ENCODE measurements around the gene UBE2E2. TPM values are rescaled to one million over a fixed set of nuclear protein-coding genes. Genes with fewer than 3 reads are reported as not detected.

Gene UBE2E2
- total RNA-seq, 1 experiment from 2014 or later = 54.9 TPM

GRCh38 chr3:23342343-23342742 is 139.2 kb downstream of the UBE2E2 start (continued):
- no peak for TF ChIP-seq ARID4B (CRISPR knock-in tag; IDR thresholded peaks at IDR 0.05; ENCODE audit: borderline replicate concordance)
- TF ChIP-seq NR2C2 (CRISPR knock-in tag; IDR thresholded peaks at IDR 0.05) = no peak
- no peak for TF ChIP-seq IRF2 (CRISPR knock-in tag; IDR thresholded peaks at IDR 0.05; ENCODE audit: borderline replicate concordance, low read depth)
- TF ChIP-seq FOXK1 (CRISPR knock-in tag; IDR thresholded peaks at IDR 0.05) = no peak
- TF ChIP-seq CBFB (CRISPR knock-in tag; IDR thresholded peaks at IDR 0.05; ENCODE audit: low read depth) = no peak
- no peak for TF ChIP-seq MXD4 (CRISPR knock-in tag; IDR thresholded peaks at IDR 0.05; ENCODE audit: borderline replicate concordance)
- TF ChIP-seq ZNF396 (CRISPR knock-in tag; IDR thresholded peaks at IDR 0.05; ENCODE audit: borderline replicate concordance) = no peak
- no peak for TF ChIP-seq ZNF219 (CRISPR knock-in tag; IDR thresholded peaks at IDR 0.05; ENCODE audit: borderline replicate concordance)
- TF ChIP-seq, protein P1, sequence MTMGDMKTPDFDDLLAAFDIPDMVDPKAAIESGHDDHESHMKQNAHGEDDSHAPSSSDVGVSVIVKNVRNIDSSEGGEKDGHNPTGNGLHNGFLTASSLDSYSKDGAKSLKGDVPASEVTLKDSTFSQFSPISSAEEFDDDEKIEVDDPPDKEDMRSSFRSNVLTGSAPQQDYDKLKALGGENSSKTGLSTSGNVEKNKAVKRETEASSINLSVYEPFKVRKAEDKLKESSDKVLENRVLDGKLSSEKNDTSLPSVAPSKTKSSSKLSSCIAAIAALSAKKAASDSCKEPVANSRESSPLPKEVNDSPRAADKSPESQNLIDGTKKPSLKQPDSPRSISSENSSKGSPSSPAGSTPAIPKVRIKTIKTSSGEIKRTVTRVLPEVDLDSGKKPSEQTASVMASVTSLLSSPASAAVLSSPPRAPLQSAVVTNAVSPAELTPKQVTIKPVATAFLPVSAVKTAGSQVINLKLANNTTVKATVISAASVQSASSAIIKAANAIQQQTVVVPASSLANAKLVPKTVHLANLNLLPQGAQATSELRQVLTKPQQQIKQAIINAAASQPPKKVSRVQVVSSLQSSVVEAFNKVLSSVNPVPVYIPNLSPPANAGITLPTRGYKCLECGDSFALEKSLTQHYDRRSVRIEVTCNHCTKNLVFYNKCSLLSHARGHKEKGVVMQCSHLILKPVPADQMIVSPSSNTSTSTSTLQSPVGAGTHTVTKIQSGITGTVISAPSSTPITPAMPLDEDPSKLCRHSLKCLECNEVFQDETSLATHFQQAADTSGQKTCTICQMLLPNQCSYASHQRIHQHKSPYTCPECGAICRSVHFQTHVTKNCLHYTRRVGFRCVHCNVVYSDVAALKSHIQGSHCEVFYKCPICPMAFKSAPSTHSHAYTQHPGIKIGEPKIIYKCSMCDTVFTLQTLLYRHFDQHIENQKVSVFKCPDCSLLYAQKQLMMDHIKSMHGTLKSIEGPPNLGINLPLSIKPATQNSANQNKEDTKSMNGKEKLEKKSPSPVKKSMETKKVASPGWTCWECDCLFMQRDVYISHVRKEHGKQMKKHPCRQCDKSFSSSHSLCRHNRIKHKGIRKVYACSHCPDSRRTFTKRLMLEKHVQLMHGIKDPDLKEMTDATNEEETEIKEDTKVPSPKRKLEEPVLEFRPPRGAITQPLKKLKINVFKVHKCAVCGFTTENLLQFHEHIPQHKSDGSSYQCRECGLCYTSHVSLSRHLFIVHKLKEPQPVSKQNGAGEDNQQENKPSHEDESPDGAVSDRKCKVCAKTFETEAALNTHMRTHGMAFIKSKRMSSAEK (CRISPR knock-in tag; IDR thresholded peaks at IDR 0.05; ENCODE audit: borderline replicate concordance) = no peak
- TF ChIP-seq TEAD4 (CRISPR knock-in tag; IDR thresholded peaks at IDR 0.05) = no peak
- no peak for TF ChIP-seq ZNF317 (CRISPR knock-in tag; IDR thresholded peaks at IDR 0.05; ENCODE audit: borderline replicate concordance, low read depth)

DNA sequence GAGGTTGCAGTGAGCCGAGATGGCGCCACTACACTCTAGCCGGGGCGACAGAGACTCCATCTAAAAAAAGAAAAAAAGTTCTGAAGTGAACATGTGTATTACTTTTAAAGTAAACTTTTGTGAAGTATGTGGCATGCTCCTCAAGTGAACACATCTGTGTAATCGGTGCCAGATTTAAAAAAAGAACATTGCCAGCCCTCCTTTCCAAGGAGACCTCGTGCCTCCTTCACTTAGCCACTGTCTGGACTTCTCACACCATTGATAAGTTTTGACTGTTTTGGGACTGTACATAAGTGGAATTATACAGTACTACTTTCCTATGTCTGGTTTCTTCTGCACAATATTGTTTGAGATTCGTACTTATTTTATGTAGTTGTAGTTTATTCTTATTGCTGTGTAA is 140.4 kb downstream of the UBE2E2 start:
- Mint-ChIP-seq H3K27ac (no peak overlapping the region), H3K4me3 (no peak overlapping the region), H3K27me3 (ENCODE audit: low read depth) (no peaks in the 10 kb centered on the region), H3K36me3 (peaks cover 18% of the 10 kb centered on the region), H3K9me3 (peaks cover 19% of the 10 kb centered on the region), H3K4me1 (peaks cover 18% of the 10 kb centered on the region)
- ATAC-seq (no peak), DNase-seq (ENCODE audit: low spot score) (no peak)
- CTCF ChIA-PET = no interaction called here
- POLR2A ChIA-PET = no interaction called here
- TF ChIP-seq SP1 (CRISPR knock-in tag; conservative IDR thresholded peaks at IDR 0.05) (no peak), MLX (CRISPR knock-in tag; IDR thresholded peaks at IDR 0.05) (no peak), SMAD3 (CRISPR knock-in tag; IDR thresholded peaks at IDR 0.05; ENCODE audit: borderline replicate concordance) (no peak), ATF1 (CRISPR knock-in tag; IDR thresholded peaks at IDR 0.05) (no peak), KAT7 (CRISPR knock-in tag; IDR thresholded peaks at IDR 0.05; ENCODE audit: borderline replicate concordance) (no peak)
- TF ChIP-seq, protein P2, sequence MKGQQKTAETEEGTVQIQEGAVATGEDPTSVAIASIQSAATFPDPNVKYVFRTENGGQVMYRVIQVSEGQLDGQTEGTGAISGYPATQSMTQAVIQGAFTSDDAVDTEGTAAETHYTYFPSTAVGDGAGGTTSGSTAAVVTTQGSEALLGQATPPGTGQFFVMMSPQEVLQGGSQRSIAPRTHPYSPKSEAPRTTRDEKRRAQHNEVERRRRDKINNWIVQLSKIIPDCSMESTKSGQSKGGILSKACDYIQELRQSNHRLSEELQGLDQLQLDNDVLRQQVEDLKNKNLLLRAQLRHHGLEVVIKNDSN (CRISPR knock-in tag; IDR thresholded peaks at IDR 0.05) = no peak
- TF ChIP-seq, protein P3, sequence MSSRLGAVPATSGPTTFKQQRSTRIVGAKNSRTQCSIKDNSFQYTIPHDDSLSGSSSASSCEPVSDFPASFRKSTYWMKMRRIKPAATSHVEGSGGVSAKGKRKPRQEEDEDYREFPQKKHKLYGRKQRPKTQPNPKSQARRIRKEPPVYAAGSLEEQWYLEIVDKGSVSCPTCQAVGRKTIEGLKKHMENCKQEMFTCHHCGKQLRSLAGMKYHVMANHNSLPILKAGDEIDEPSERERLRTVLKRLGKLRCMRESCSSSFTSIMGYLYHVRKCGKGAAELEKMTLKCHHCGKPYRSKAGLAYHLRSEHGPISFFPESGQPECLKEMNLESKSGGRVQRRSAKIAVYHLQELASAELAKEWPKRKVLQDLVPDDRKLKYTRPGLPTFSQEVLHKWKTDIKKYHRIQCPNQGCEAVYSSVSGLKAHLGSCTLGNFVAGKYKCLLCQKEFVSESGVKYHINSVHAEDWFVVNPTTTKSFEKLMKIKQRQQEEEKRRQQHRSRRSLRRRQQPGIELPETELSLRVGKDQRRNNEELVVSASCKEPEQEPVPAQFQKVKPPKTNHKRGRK (CRISPR knock-in tag; IDR thresholded peaks at IDR 0.05; ENCODE audit: borderline replicate concordance) = no peak
- TF ChIP-seq, protein P4, sequence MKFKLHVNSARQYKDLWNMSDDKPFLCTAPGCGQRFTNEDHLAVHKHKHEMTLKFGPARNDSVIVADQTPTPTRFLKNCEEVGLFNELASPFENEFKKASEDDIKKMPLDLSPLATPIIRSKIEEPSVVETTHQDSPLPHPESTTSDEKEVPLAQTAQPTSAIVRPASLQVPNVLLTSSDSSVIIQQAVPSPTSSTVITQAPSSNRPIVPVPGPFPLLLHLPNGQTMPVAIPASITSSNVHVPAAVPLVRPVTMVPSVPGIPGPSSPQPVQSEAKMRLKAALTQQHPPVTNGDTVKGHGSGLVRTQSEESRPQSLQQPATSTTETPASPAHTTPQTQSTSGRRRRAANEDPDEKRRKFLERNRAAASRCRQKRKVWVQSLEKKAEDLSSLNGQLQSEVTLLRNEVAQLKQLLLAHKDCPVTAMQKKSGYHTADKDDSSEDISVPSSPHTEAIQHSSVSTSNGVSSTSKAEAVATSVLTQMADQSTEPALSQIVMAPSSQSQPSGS (CRISPR knock-in tag; IDR thresholded peaks at IDR 0.05; ENCODE audit: borderline replicate concordance, low read depth) = no peak

Measured in WTC11 (cell line).